Kidney tubule cell (primary cell): ENCODE data around the gene ATP9A.

Experiments
- DNase-seq: peaks from one replicate; pipeline ENCODE4 v3.0.0-alpha.2; 2018; ENCODE audit warnings: low spot score

ATP9A gene

GRCh38 chr20:51628533-51629398 is 139.4 kb downstream of the ATP9A start:
- DNase-seq, result no peak

- no peak for DNase-seq
Measured at GRCh38 chr20:51627586-51627985, 140.6 kb downstream of the ATP9A start.

GRCh38 chr20:51625105-51625504 is 143.1 kb downstream of the ATP9A start:
- DNase-seq, result no peak

- DNase-seq, result peak; percentile 58
Measured at GRCh38 chr20:51624157-51624731, 143.9 kb downstream of the ATP9A start.

GRCh38 chr20:51623255-51623654 is 144.9 kb downstream of the ATP9A start:
- DNase-seq, result no peak

GRCh38 chr20:51622004-51622874 is 146.0 kb downstream of the ATP9A start:
- no peak for DNase-seq

- no peak for DNase-seq
Measured at GRCh38 chr20:51620432-51620831, 147.8 kb downstream of the ATP9A start.

- DNase-seq, result no peak
Measured at GRCh38 chr20:51616060-51616459, 152.1 kb downstream of the ATP9A start.

- no peak for DNase-seq
Measured at GRCh38 chr20:51614687-51615086, 153.5 kb downstream of the ATP9A start.

- DNase-seq, result no peak
Measured at GRCh38 chr20:51613580-51613979, 154.6 kb downstream of the ATP9A start.

- DNase-seq, result no peak
Measured at GRCh38 chr20:51612896-51613295, 155.3 kb downstream of the ATP9A start.

- DNase-seq, result no peak
Measured at GRCh38 chr20:51611625-51611890, 156.6 kb downstream of the ATP9A start.

- no peak for DNase-seq
Measured at GRCh38 chr20:51610761-51611624, 157.2 kb downstream of the ATP9A start.

GRCh38 chr20:51610111-51610510 is 158.1 kb downstream of the ATP9A start:
- DNase-seq, result no peak

GRCh38 chr20:51609251-51609650 is 158.9 kb downstream of the ATP9A start:
- DNase-seq, result no peak

GRCh38 chr20:51608061-51608460 is 160.1 kb downstream of the ATP9A start:
- no peak for DNase-seq

GRCh38 chr20:51607170-51607569 is 161.0 kb downstream of the ATP9A start:
- no peak for DNase-seq

- DNase-seq, result no peak
Measured at GRCh38 chr20:51604851-51605250, 163.3 kb downstream of the ATP9A start.

GRCh38 chr20:51602131-51602530 is 166.1 kb downstream of the ATP9A start:
- no peak for DNase-seq

- no peak for DNase-seq
Measured at GRCh38 chr20:51600950-51601349, 167.2 kb downstream of the ATP9A start.

GRCh38 chr20:51600016-51600420 is 168.2 kb downstream of the ATP9A start:
- DNase-seq, result no peak

GRCh38 chr20:51598556-51598955 is 169.6 kb downstream of the ATP9A start:
- no peak for DNase-seq
